ENCODE data around the gene BTN1A1. TPM values are rescaled to one million over a fixed set of nuclear protein-coding genes. Genes with fewer than 3 reads are reported as not detected.

The BTN1A1 gene
- total RNA-seq, 1 experiment from 2014 or later, result 0.10 TPM

DNA sequence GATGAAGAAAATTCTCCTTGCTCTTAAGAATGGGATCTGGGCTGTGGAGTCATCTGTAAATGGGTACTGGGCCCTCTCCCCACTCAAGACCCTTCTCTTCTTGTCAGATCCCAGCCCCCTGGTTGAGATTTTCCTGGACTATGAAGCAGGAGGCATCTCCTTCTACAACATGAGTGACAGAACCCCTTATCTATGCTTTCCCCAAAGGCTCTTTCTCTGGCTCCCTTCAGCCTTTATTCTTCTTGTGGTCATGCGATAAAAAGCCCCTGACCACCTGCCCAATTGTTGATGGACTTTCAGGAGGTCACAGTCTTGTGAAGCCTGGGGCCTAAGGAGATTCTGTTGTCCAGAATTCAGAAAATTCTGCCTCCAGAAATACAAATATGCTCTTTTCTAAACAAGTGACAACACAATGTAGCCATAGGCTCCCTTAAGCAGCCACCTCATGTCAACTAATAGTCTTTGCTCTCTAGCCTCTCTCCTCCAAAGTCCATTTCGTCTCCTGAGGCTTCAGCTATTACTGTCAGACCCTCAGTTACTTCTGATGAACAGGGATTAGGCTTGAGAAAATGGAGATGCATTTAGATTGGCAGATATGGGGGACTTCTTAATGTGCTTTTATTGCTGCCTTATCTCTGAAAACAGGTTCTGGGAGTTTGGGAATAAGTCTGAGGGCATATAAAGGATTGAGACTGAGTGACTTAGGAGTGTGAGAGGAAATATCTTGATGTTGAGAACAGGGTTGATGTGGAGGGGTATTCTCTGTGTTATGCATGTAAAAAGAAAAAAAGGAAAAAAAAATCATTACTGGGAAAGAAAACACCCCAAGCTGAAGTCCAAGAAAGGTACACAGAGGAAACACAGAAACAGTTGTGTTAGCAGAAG, 21.8 kb upstream of the BTN1A1 start:
- in situ Hi-C loops (cut with HindIII; ENCODE audit: low pct_unique_long_range_greater_than_20kb, low sequenced_read_pairs) (no loop called here), intact Hi-C loops (cut with micrococcal nuclease; ENCODE audit: unreplicated experiment) (no loop called here)
- no peak for DNase-seq (ENCODE audit: low read depth, low spot score)
- TF ChIP-seq, protein P1, sequence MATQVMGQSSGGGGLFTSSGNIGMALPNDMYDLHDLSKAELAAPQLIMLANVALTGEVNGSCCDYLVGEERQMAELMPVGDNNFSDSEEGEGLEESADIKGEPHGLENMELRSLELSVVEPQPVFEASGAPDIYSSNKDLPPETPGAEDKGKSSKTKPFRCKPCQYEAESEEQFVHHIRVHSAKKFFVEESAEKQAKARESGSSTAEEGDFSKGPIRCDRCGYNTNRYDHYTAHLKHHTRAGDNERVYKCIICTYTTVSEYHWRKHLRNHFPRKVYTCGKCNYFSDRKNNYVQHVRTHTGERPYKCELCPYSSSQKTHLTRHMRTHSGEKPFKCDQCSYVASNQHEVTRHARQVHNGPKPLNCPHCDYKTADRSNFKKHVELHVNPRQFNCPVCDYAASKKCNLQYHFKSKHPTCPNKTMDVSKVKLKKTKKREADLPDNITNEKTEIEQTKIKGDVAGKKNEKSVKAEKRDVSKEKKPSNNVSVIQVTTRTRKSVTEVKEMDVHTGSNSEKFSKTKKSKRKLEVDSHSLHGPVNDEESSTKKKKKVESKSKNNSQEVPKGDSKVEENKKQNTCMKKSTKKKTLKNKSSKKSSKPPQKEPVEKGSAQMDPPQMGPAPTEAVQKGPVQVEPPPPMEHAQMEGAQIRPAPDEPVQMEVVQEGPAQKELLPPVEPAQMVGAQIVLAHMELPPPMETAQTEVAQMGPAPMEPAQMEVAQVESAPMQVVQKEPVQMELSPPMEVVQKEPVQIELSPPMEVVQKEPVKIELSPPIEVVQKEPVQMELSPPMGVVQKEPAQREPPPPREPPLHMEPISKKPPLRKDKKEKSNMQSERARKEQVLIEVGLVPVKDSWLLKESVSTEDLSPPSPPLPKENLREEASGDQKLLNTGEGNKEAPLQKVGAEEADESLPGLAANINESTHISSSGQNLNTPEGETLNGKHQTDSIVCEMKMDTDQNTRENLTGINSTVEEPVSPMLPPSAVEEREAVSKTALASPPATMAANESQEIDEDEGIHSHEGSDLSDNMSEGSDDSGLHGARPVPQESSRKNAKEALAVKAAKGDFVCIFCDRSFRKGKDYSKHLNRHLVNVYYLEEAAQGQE (IDR thresholded peaks at IDR 0.05; ENCODE audit: insufficient read depth in 1 of 2, low read depth in 2 of 2, low read length in 1 of 2), result no peak
- no peak for ATAC-seq
- CTCF ChIA-PET, result no interaction called here
- POLR2A ChIA-PET, result no interaction called here
- H3K9me3 ChIP-seq (ENCODE audit: control insufficient read depth, insufficient read depth, low read depth, low read length), result no peaks in the 10 kb centered on the region
- no peak overlapping the region for H3K4me3 ChIP-seq (ENCODE audit: low read depth in 2 of 2, low read length in 2 of 2)
- H3K27me3 ChIP-seq (ENCODE audit: control insufficient read depth, insufficient read depth, low read length), result no peaks in the 10 kb centered on the region
- H3K4me1 ChIP-seq (ENCODE audit: control insufficient read depth, insufficient read depth, low read length), result peaks cover 16% of the 10 kb centered on the region; the same call in 1 of the 2 replicates
- no peak overlapping the region for H3K27ac ChIP-seq (ENCODE audit: low read length)
- no TSS peak for BruUV-seq (replicated peaks)
- H3K36me3 ChIP-seq (ENCODE audit: control insufficient read depth, insufficient read depth, low read length), result no peaks in the 10 kb centered on the region

DNA sequence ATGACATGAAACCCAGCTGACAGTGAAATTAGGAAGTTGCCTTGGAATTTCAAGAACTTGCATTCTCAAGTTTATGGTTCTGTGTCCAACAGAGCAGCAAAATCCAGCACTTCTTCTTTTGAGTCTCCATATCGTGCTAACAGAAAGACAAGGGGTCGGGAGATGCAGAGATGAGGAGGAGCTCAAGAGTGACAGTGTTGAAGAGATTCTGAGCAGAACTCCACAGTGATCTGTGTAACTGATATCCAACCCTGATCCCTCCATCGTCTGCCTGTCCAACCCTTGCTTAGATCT, 21.2 kb upstream of the BTN1A1 start:
- Histone ChIP-seq H3K4me1 (ENCODE audit: control insufficient read depth, insufficient read depth, low read length) (peaks cover 16% of the 10 kb centered on the region; the same call in 1 of the 2 replicates), H3K36me3 (ENCODE audit: control insufficient read depth, insufficient read depth, low read length) (no peaks in the 10 kb centered on the region), H3K27me3 (ENCODE audit: control insufficient read depth, insufficient read depth, low read length) (no peaks in the 10 kb centered on the region), H3K9me3 (ENCODE audit: control insufficient read depth, insufficient read depth, low read depth, low read length) (no peaks in the 10 kb centered on the region), H3K4me3 (ENCODE audit: low read depth in 2 of 2, low read length in 2 of 2) (no peak overlapping the region), H3K27ac (ENCODE audit: low read length) (no peak overlapping the region)
- in situ Hi-C loops (cut with HindIII; ENCODE audit: low pct_unique_long_range_greater_than_20kb, low sequenced_read_pairs), result no loop called here
- TF ChIP-seq TCF7L2 (IDR thresholded peaks at IDR 0.05; ENCODE audit: low read depth, low read length), result no peak
- TF ChIP-seq, protein P1 (IDR thresholded peaks at IDR 0.05; ENCODE audit: insufficient read depth in 1 of 2, low read depth in 2 of 2, low read length in 1 of 2), result no peak
- TF ChIP-seq, protein P2, sequence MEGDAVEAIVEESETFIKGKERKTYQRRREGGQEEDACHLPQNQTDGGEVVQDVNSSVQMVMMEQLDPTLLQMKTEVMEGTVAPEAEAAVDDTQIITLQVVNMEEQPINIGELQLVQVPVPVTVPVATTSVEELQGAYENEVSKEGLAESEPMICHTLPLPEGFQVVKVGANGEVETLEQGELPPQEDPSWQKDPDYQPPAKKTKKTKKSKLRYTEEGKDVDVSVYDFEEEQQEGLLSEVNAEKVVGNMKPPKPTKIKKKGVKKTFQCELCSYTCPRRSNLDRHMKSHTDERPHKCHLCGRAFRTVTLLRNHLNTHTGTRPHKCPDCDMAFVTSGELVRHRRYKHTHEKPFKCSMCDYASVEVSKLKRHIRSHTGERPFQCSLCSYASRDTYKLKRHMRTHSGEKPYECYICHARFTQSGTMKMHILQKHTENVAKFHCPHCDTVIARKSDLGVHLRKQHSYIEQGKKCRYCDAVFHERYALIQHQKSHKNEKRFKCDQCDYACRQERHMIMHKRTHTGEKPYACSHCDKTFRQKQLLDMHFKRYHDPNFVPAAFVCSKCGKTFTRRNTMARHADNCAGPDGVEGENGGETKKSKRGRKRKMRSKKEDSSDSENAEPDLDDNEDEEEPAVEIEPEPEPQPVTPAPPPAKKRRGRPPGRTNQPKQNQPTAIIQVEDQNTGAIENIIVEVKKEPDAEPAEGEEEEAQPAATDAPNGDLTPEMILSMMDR (IDR thresholded peaks at IDR 0.05), result no peak
- no peak for TF ChIP-seq POLR2AphosphoS5 (IDR thresholded peaks at IDR 0.05; ENCODE audit: low read depth, low read length)
- no peak for TF ChIP-seq SIN3A (IDR thresholded peaks at IDR 0.05; ENCODE audit: borderline replicate concordance, insufficient read depth, low read depth, low read length)
- intact Hi-C loops (cut with micrococcal nuclease; ENCODE audit: unreplicated experiment), result no loop called here
- POLR2A ChIA-PET, result interaction anchor here (0.6 kb wide), 1 partner anchor 21 kb away, joined by 5 read pairs; no protein-coding TSS in a partner anchor
- BruUV-seq (replicated peaks), result no TSS peak
- ATAC-seq, result no peak
- CTCF ChIA-PET, result no interaction called here
- DNase-seq (ENCODE audit: low read depth, low spot score), result no peak

Measured in Panc1 (cell line).